ENCODE data around the gene ZNF836. TPM values are rescaled to one million over a fixed set of nuclear protein-coding genes. Genes with fewer than 3 reads are reported as not detected.

The ZNF836 gene
- total and polyA plus RNA-seq, 11 donors = 3.0 to 11.0 (median 7.1) TPM

- 93 to 100% (median 98%) methylated on average over 3 of the region's 3 CpGs for WGBS, 4 donors
- Histone ChIP-seq H3K27me3 (no peaks in the 10 kb centered on the region), H3K27ac (no peak overlapping the region), H3K4me1 (no peaks in the 10 kb centered on the region), H3K4me3 (no peak overlapping the region), H3K36me3 (peaks cover 16 to 100% (median 100%) of the 10 kb centered on the region in 9 donors), H3K9me3 (no peaks in the 10 kb centered on the region)
- no peak for TF ChIP-seq POLR2A (IDR thresholded peaks at IDR 0.05)
- TF ChIP-seq CTCF (IDR thresholded peaks at IDR 0.05) = no peak
- DNase-seq (no peak), ATAC-seq (no peak)
- intact Hi-C loops (cut with DNase I) = no loop called here
These were observed 45.0 kb upstream of the ZNF836 start for GRCh38 chr19:52216401-52216800.

GRCh38 chr19:52214241-52214640, 42.8 kb upstream of the ZNF836 start:
- Histone ChIP-seq H3K27me3 (no peaks in the 10 kb centered on the region), H3K4me1 (peaks cover 0 to 6% (median 0%) of the 10 kb centered on the region in 12 donors), H3K4me3 (no peak overlapping the region), H3K9me3 (no peaks in the 10 kb centered on the region), H3K27ac (no peak overlapping the region), H3K36me3 (peaks cover 9 to 100% (median 99%) of the 10 kb centered on the region in 9 donors)
- DNase-seq = no peak
- no peak for ATAC-seq
- intact Hi-C loops (cut with DNase I) = no loop called here
- TF ChIP-seq CTCF (IDR thresholded peaks at IDR 0.05) (no peak), POLR2A (IDR thresholded peaks at IDR 0.05) (no peak)
- 90 to 97% (median 96%) methylated on average over 4 to 5 of the region's 5 CpGs for WGBS, 4 donors

GRCh38 chr19:52212572-52213255, 41.3 kb upstream of the ZNF836 start:
- H3K4me1 ChIP-seq = peaks cover 0 to 12% (median 0%) of the 10 kb centered on the region in 12 donors
- WGBS, 4 donors = 94 to 96% (median 95%) methylated on average over 25 of the region's 25 CpGs
- H3K36me3 ChIP-seq = peaks cover 9 to 100% (median 99%) of the 10 kb centered on the region in 9 donors
- no peak overlapping the region for H3K27ac ChIP-seq
- no peak overlapping the region for H3K4me3 ChIP-seq
- no peaks in the 10 kb centered on the region for H3K9me3 ChIP-seq
- TF ChIP-seq CTCF (IDR thresholded peaks at IDR 0.05) (no peak), POLR2A (IDR thresholded peaks at IDR 0.05) (no peak)
- DNase-seq (no peak), ATAC-seq (no peak)
- H3K27me3 ChIP-seq = no peaks in the 10 kb centered on the region
- intact Hi-C loops (cut with DNase I) = no loop called here

GRCh38 chr19:52211926-52212571, 40.6 kb upstream of the ZNF836 start:
- 86 to 94% (median 91%) methylated on average over 11 of the region's 11 CpGs for WGBS, 4 donors
- H3K9me3 ChIP-seq = no peaks in the 10 kb centered on the region
- H3K4me3 ChIP-seq = no peak overlapping the region
- TF ChIP-seq CTCF (IDR thresholded peaks at IDR 0.05) (no peak), POLR2A (IDR thresholded peaks at IDR 0.05) (no peak)
- intact Hi-C loops (cut with DNase I) = no loop called here
- DNase-seq = no peak
- no peak for ATAC-seq
- H3K4me1 ChIP-seq = peaks cover 0 to 15% (median 0%) of the 10 kb centered on the region in 12 donors
- H3K27ac ChIP-seq = no peak overlapping the region
- H3K36me3 ChIP-seq = peaks cover 9 to 100% (median 99%) of the 10 kb centered on the region in 9 donors
- H3K27me3 ChIP-seq = no peaks in the 10 kb centered on the region

Measured in heart left ventricle (tissue), 16 donors.